H9 (cell line): ENCODE results near the gene UBASH3A. TPM values are rescaled to one million over a fixed set of nuclear protein-coding genes. Genes with fewer than 3 reads are reported as not detected.

Experiments
- DNase-seq: peaks from one replicate; pipeline ENCODE4 v3.0.0-alpha.2; 2017
- H2AFZ ChIP-seq: one replicate; pipeline ENCODE4 v1.6.1; 2013; ENCODE audit warnings: mild to moderate bottlenecking, low read length, control low read depth, moderate library complexity
- H2AK5ac ChIP-seq: 2 replicates; pipeline ENCODE4 v1.6.1; 2013; ENCODE audit warnings: low read length, control low read depth, mixed read lengths; ENCODE audit not compliant: insufficient read length
- H2BK120ac ChIP-seq: one replicate; pipeline ENCODE4 v1.6.1; 2013; ENCODE audit warnings: low read depth, mild to moderate bottlenecking, low read length, control low read depth, inconsistent platforms; ENCODE audit not compliant: poor library complexity, severe bottlenecking
- H2BK12ac ChIP-seq: 2 replicates; pipeline ENCODE4 v1.6.1; 2013; ENCODE audit warnings: low read length, control low read depth, mixed read lengths, low read depth; ENCODE audit not compliant: insufficient read length
- H2BK15ac ChIP-seq: 2 replicates; pipeline ENCODE4 v1.6.1; 2013; ENCODE audit warnings: low read depth, low read length, control low read depth
- H2BK20ac ChIP-seq: one replicate; pipeline ENCODE4 v1.6.1; 2013; ENCODE audit warnings: low read depth, mild to moderate bottlenecking, low read length, control low read depth, inconsistent platforms; ENCODE audit not compliant: poor library complexity, severe bottlenecking
- H2BK5ac ChIP-seq: 2 replicates; pipeline ENCODE4 v1.6.1; 2013; ENCODE audit warnings: low read length, control low read depth, mixed read lengths; ENCODE audit not compliant: insufficient read length
- H3K14ac ChIP-seq: 2 replicates; pipeline ENCODE4 v1.6.1; 2013; ENCODE audit warnings: low read length, control low read depth; ENCODE audit not compliant: insufficient read depth
- H3K18ac ChIP-seq: 2 replicates; pipeline ENCODE4 v1.6.1; 2013; ENCODE audit warnings: low read depth, mild to moderate bottlenecking, mixed read lengths, low read length, control low read depth; ENCODE audit not compliant: insufficient read length
- H3K23ac ChIP-seq: 2 replicates; pipeline ENCODE4 v1.6.1; 2013; ENCODE audit warnings: low read length, control low read depth, mixed read lengths, low read depth; ENCODE audit not compliant: insufficient read length
- H3K23me2 ChIP-seq: 2 replicates; pipeline ENCODE4 v1.6.1; 2013; ENCODE audit warnings: low read depth, mild to moderate bottlenecking, mixed read lengths, low read length, control low read depth; ENCODE audit not compliant: insufficient read length, poor library complexity, severe bottlenecking
- H3K27ac ChIP-seq: 2 replicates; pipeline ENCODE4 v1.5.1; 2013; ENCODE audit warnings: low read length, control low read depth, mixed read lengths, low read depth; ENCODE audit not compliant: insufficient read length
- H3K27me3 ChIP-seq: 2 replicates; pipeline ENCODE4 v1.6.1; 2013; ENCODE audit warnings: low read length, control low read depth, inconsistent platforms; ENCODE audit not compliant: insufficient read depth
- H3K4ac ChIP-seq: 2 replicates; pipeline ENCODE4 v1.6.1; 2013; ENCODE audit warnings: low read depth, mild to moderate bottlenecking, control low read depth, inconsistent platforms, low read length, moderate library complexity
- H3K4me1 ChIP-seq: 2 replicates; pipeline ENCODE4 v1.6.1; 2013; ENCODE audit warnings: low read length, control low read depth, inconsistent platforms; ENCODE audit not compliant: insufficient read depth
- H3K4me2 ChIP-seq: 2 replicates; pipeline ENCODE4 v1.6.1; 2013; ENCODE audit warnings: low read length, control low read depth, mixed read lengths; ENCODE audit not compliant: insufficient read length, insufficient read depth
- H3K56ac ChIP-seq: 2 replicates; pipeline ENCODE4 v1.6.1; 2013; ENCODE audit warnings: low read depth, mild to moderate bottlenecking, mixed read lengths, low read length, control low read depth; ENCODE audit not compliant: insufficient read length
- H3K79me1 ChIP-seq: 2 replicates; pipeline ENCODE4 v1.6.1; 2013; ENCODE audit warnings: low read depth, mild to moderate bottlenecking, moderate library complexity, low read length, control low read depth, inconsistent platforms; ENCODE audit not compliant: insufficient read depth, poor library complexity, severe bottlenecking
- H3K79me2 ChIP-seq: 2 replicates; pipeline ENCODE4 v1.6.1; 2013; ENCODE audit warnings: low read length, control low read depth, inconsistent platforms; ENCODE audit not compliant: insufficient read depth
- H3K9ac ChIP-seq: 2 replicates; pipeline ENCODE4 v1.6.1; 2013; ENCODE audit warnings: low read length, control low read depth, mixed read lengths; ENCODE audit not compliant: insufficient read length; ENCODE audit errors: extremely low read depth
- H3K9me3 ChIP-seq: one replicate; pipeline ENCODE4 v1.6.1; 2013; ENCODE audit warnings: low read depth, low read length, inconsistent platforms; ENCODE audit not compliant: control insufficient read depth
- H3T11ph ChIP-seq: one replicate; pipeline ENCODE4 v1.6.1; 2013; ENCODE audit warnings: mild to moderate bottlenecking, low read length, control low read depth, inconsistent platforms
- H4K20me1 ChIP-seq: one replicate; pipeline ENCODE4 v1.6.1; 2013; ENCODE audit not compliant: control insufficient read depth, insufficient read length, insufficient read depth
- H4K5ac ChIP-seq: 2 replicates; pipeline ENCODE4 v1.6.1; 2013; ENCODE audit warnings: low read depth, mild to moderate bottlenecking, mixed read lengths, low read length, control low read depth; ENCODE audit not compliant: insufficient read length
- H4K8ac ChIP-seq: replicated peaks from 2 replicates; pipeline ENCODE4 v1.6.1; 2013; ENCODE audit warnings: low read length, control low read depth, mixed read lengths, low read depth; ENCODE audit not compliant: insufficient read length
- H4K91ac ChIP-seq: 2 replicates; pipeline ENCODE4 v1.6.1; 2013; ENCODE audit warnings: low read depth, mild to moderate bottlenecking, moderate library complexity, mixed read lengths, low read length, control low read depth; ENCODE audit not compliant: insufficient read length
- H3K27ac Mint-ChIP-seq, 3 experiments: 2 replicates in 2 of 3; 3 replicates in 1 of 3; pipeline ENCODE4 v1.8.0; 2020 to 2021; ENCODE audit warnings: mixed read lengths in 3 of 3, mild to moderate bottlenecking in 1 of 3, moderate library complexity in 1 of 3
- H3K27me3 Mint-ChIP-seq: 2 replicates; pipeline ENCODE4 v1.8.0; 2021; ENCODE audit warnings: low read depth, mild to moderate bottlenecking, moderate library complexity, mixed read lengths
- H3K36me3 Mint-ChIP-seq, 3 experiments: 2 replicates in 2 of 3; 3 replicates in 1 of 3; pipeline ENCODE4 v1.8.0; 2020 to 2021; ENCODE audit warnings: low read depth in 3 of 3, mixed read lengths in 3 of 3; ENCODE audit not compliant: insufficient read depth in 1 of 3
- H3K4me1 Mint-ChIP-seq, 2 experiments: 2 replicates each; pipeline ENCODE4 v1.8.0; 2020; ENCODE audit warnings: mixed read lengths in 2 of 2
- H3K4me3 Mint-ChIP-seq, 2 experiments: 2 replicates in 1 of 2; 3 replicates in 1 of 2; pipeline ENCODE4 v1.8.0; 2020 to 2021; ENCODE audit warnings: mild to moderate bottlenecking in 2 of 2, mixed read lengths in 2 of 2, moderate library complexity in 1 of 2
- H3K9me3 Mint-ChIP-seq, 2 experiments: 2 replicates in 1 of 2; 3 replicates in 1 of 2; pipeline ENCODE4 v1.8.0; 2020; ENCODE audit warnings: mild to moderate bottlenecking in 2 of 2, mixed read lengths in 2 of 2, moderate library complexity in 1 of 2
- CTCF ChIP-seq: fragments of 200-600 bp; sonication (generic); conservative IDR thresholded peaks from 3 replicates; pipeline ENCODE4 v1.8.0; 2021; ENCODE audit warnings: antibody characterized with exemption, mild to moderate bottlenecking
- WGBS: extraction: QIAGEN DNeasy Blood & Tissue Kit; methylation state at CpG from one replicate; pipeline ENCODE4 v1.1.7; 2013; ENCODE audit warnings: missing lambda C conversion rate, low lambda C conversion rate, mixed read lengths; ENCODE audit not compliant: insufficient read length; ENCODE audit errors: extremely low coverage; 5-methylcytosine and 5-hydroxymethylcytosine counted together
- total RNA-seq: library from RNA; stranded (reverse); gene quantifications from 2 replicates; pipeline ENCODE4 v1.2.1, GENCODE V29; 2021

UBASH3A gene
- total RNA-seq, 1 experiment from 2014 or later = not detected

- no peak overlapping the region for H4K5ac ChIP-seq
- no peak overlapping the region for H2BK12ac ChIP-seq
- no peak overlapping the region for H2BK15ac ChIP-seq
- H3K23ac ChIP-seq = no peak overlapping the region
- H3K9me3 ChIP-seq = no peaks in the 10 kb centered on the region
- no peaks in the 10 kb centered on the region for H3K79me2 ChIP-seq
- no peak overlapping the region for H2AK5ac ChIP-seq
- no peak overlapping the region for H4K8ac ChIP-seq
- no peak for TF ChIP-seq CTCF
- no peak for DNase-seq
- Mint-ChIP-seq H3K36me3 (no peaks in the 10 kb centered on the region), H3K27ac (peak overlapping the region in 2 of 3 experiments; percentile 21 to 27; a peak in 3 of 7 replicates), H3K27me3 (no peaks in the 10 kb centered on the region; the same call in none of the 2 replicates), H3K9me3 (no peaks in the 10 kb centered on the region), H3K4me1 (peaks cover 21 to 24% of the 10 kb centered on the region in 2 experiments), H3K4me3 (no peak overlapping the region)
- H3K9ac ChIP-seq = no peak overlapping the region
- H3K14ac ChIP-seq = no peak overlapping the region
- H3K27me3 ChIP-seq = no peaks in the 10 kb centered on the region
- no peak overlapping the region for H2AFZ ChIP-seq
- H3K4me2 ChIP-seq = no peak overlapping the region
- no peak overlapping the region for H2BK20ac ChIP-seq
- no peaks in the 10 kb centered on the region for H3K79me1 ChIP-seq
- H3K4me1 ChIP-seq = no peaks in the 10 kb centered on the region
- H3T11ph ChIP-seq = no peak overlapping the region
- H2BK5ac ChIP-seq = no peak overlapping the region
- no peak overlapping the region for H3K18ac ChIP-seq
- no peak overlapping the region for H3K56ac ChIP-seq
- H3K4ac ChIP-seq = no peak overlapping the region
- no peak overlapping the region for H3K27ac ChIP-seq
- no peaks in the 10 kb centered on the region for H3K23me2 ChIP-seq
- no peak overlapping the region for H2BK120ac ChIP-seq
- no peak overlapping the region for H4K91ac ChIP-seq
- no peaks in the 10 kb centered on the region for H4K20me1 ChIP-seq
- no CpG with 5 or more reads among the region's 14 CpGs for WGBS
Measured at GRCh38 chr21:42397746-42398394, 5.8 kb upstream of the UBASH3A start.
